Dermis microvascular lymphatic vessel endothelial cell (primary cell): ENCODE results near the gene PTMS. TPM values are rescaled to one million over a fixed set of nuclear protein-coding genes. Genes with fewer than 3 reads are reported as not detected.
"Not testable (repeated sequence)": the region's sequence is repeated elsewhere in the genome, so short reads cannot be mapped to it uniquely, and the experiment has no call there.

Experiments
- DNase-seq, 2 donors: peaks; one replicate each; pipeline versions ENCODE4 v3.0.0 to v3.0.0-alpha.2; 2010; ENCODE audit warnings: low read depth in 2 of 2
- total RNA-seq: library from RNA; depleted of rRNA; stranded (reverse); fragments of >200 nt; gene quantifications from 2 replicates; pipeline ENCODE4 v1.2.1, GENCODE V29; 2014

PTMS gene
- total RNA-seq, result 43.3 and 50.8 TPM in 2 replicates

GRCh38 chr12:6765634-6766581, at the start of gene PTMS:
Gene PTMS (plus strand): TSS chr12:6766363. CDS start chr12:6766706, 343 bp downstream.
- DNase-seq, result peak; percentile 72 to 93

GRCh38 chr12:6716874-6717437, 49.2 kb upstream of the PTMS start:
- no peak for DNase-seq

- DNase-seq, result no peak
These were observed 43.3 kb upstream of the PTMS start for GRCh38 chr12:6722863-6723262.

- peak; percentile 97 to 98 for DNase-seq
These were observed 42.4 kb upstream of the PTMS start, which contains the start of gene COPS7A for GRCh38 chr12:6723607-6724408. Gene COPS7A (plus strand): TSS chr12:6724046. CDS start chr12:6724657, 611 bp downstream.

- peak in 1 of 2 donors; percentile 31 for DNase-seq
These were observed 41.8 kb upstream of the PTMS start for GRCh38 chr12:6724409-6724797.

GRCh38 chr12:6725350-6725749, 40.8 kb upstream of the PTMS start:
- DNase-seq, result no peak

GRCh38 chr12:6729186-6729585, 37.0 kb upstream of the PTMS start:
- no peak for DNase-seq

GRCh38 chr12:6730169-6730568, 36.0 kb upstream of the PTMS start:
- no peak for DNase-seq

GRCh38 chr12:6734506-6735387, 31.4 kb upstream of the PTMS start:
- peak in 1 of 2 donors; percentile 28 for DNase-seq

- peak; percentile 55 to 61 for DNase-seq
These were observed 30.5 kb upstream of the PTMS start for GRCh38 chr12:6735448-6736191.

- no peak for DNase-seq
These were observed 29.4 kb upstream of the PTMS start for GRCh38 chr12:6736754-6737153.

- not testable (repeated sequence) for DNase-seq
These were observed 24.1 kb upstream of the PTMS start for GRCh38 chr12:6742080-6742479.

GRCh38 chr12:6742834-6743233, 23.3 kb upstream of the PTMS start:
- DNase-seq, result no peak

GRCh38 chr12:6743300-6743699, 22.9 kb upstream of the PTMS start:
- not testable (repeated sequence) for DNase-seq

- DNase-seq, result no peak
These were observed 20.2 kb upstream of the PTMS start for GRCh38 chr12:6745741-6746525.

- DNase-seq, result no peak
These were observed 18.9 kb upstream of the PTMS start for GRCh38 chr12:6747216-6747615.

- DNase-seq, result no peak
These were observed 17.4 kb upstream of the PTMS start for GRCh38 chr12:6748761-6749160.

GRCh38 chr12:6750506-6750905, 15.7 kb upstream of the PTMS start:
- no peak for DNase-seq

GRCh38 chr12:6751767-6752166, 14.4 kb upstream of the PTMS start:
- no peak for DNase-seq
